ENCODE measurements around the gene ATF6B. TPM values are rescaled to one million over a fixed set of nuclear protein-coding genes. Genes with fewer than 3 reads are reported as not detected.

Gene ATF6B
- total and polyA plus RNA-seq, 2 of the 8 experiments (the other 6 are each of a cell fraction or from before 2014, with no cell fraction given): 38.1 to 42.2 TPM

DNA sequence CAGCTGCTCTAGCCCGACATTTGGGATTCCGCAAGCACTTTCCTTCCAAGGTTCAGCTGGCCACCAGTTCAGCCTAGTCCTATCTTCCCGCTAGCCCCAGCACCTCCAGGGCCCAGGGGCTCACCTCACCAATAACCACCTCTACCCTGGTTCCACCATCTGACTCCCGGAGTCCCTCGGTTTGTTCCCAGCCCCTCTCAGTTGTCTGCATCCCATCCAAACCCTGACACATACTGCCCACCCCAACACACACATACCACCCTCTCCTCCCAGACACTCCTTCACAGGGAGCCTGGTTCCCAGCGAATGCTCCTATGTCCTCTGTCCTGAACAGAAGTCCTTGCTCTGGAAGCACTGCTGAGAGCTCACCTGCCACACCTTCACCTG, 19.3 kb downstream of the ATF6B start (continued):
- TF ChIP-seq KDM4A (IDR thresholded peaks at IDR 0.05; ENCODE audit: low read depth, low read length, severe bottlenecking): no peak
- no peak for TF ChIP-seq EP300 (IDR thresholded peaks at IDR 0.05; ENCODE audit: borderline replicate concordance in 1 of 2, low read depth in 2 of 2, low read length in 2 of 2)
- TF ChIP-seq SUZ12 (IDR thresholded peaks at IDR 0.05; ENCODE audit: low read length): no peak
- no peak for TF ChIP-seq YY1 (IDR thresholded peaks at IDR 0.05; ENCODE audit: low read depth, low read length)
- no peak for TF ChIP-seq SIX5 (IDR thresholded peaks at IDR 0.05; ENCODE audit: low read depth, low read length)

Measured in H1 (cell line).